Central memory CD4-positive, alpha-beta T cell (primary cell): Measurements from ENCODE around the gene SCAMP4.
"Not testable (repeated sequence)": the region's sequence is repeated elsewhere in the genome, so short reads cannot be mapped to it uniquely, and the experiment has no call there.

Source experiments
- DNase-seq: peaks from one replicate; pipeline ENCODE4 v3.0.0; 2022

The SCAMP4 gene

GRCh38 chr19:1884291-1884718 lies 20.9 kb upstream of the SCAMP4 start:
- DNase-seq = peak; percentile 56

- DNase-seq = no peak
Observed at GRCh38 chr19:1884719-1885334, 20.4 kb upstream of the SCAMP4 start.

GRCh38 chr19:1885398-1886119 lies 19.6 kb upstream of the SCAMP4 start, which contains the start of gene ABHD17A:
TSS of gene ABHD17A (minus strand) at chr19:1885496. CDS start at chr19:1881566, 3,930 bp downstream.
- peak; percentile 89 for DNase-seq

GRCh38 chr19:1886360-1886759 lies 18.8 kb upstream of the SCAMP4 start:
- not testable (repeated sequence) for DNase-seq

GRCh38 chr19:1888385-1888784 lies 16.8 kb upstream of the SCAMP4 start:
- no peak for DNase-seq

- DNase-seq = no peak
Observed at GRCh38 chr19:1889907-1890306, 15.3 kb upstream of the SCAMP4 start.

GRCh38 chr19:1893791-1894190 lies 11.4 kb upstream of the SCAMP4 start:
- DNase-seq = no peak

- no peak for DNase-seq
Observed at GRCh38 chr19:1896508-1896907, 8.7 kb upstream of the SCAMP4 start.

GRCh38 chr19:1901940-1902404 lies 3.2 kb upstream of the SCAMP4 start:
- DNase-seq = no peak

GRCh38 chr19:1902923-1903322 lies 2.3 kb upstream of the SCAMP4 start:
- no peak for DNase-seq

GRCh38 chr19:1904860-1905109 lies 414 bp upstream of the SCAMP4 start:
- DNase-seq = no peak

- DNase-seq = no peak
Observed at GRCh38 chr19:1905863-1906375, 720 bp downstream of the SCAMP4 start.

- DNase-seq = no peak
Observed at GRCh38 chr19:1906985-1907562, 1.9 kb downstream of the SCAMP4 start.

- no peak for DNase-seq
Observed at GRCh38 chr19:1907563-1908363, 2.6 kb downstream of the SCAMP4 start.

- DNase-seq = no peak
Observed at GRCh38 chr19:1908364-1908678, 3.1 kb downstream of the SCAMP4 start.

GRCh38 chr19:1909761-1910080 lies 4.5 kb downstream of the SCAMP4 start:
- DNase-seq = no peak

- DNase-seq = no peak
Observed at GRCh38 chr19:1910177-1910576, 5.0 kb downstream of the SCAMP4 start.

- no peak for DNase-seq
Observed at GRCh38 chr19:1911098-1911497, 5.9 kb downstream of the SCAMP4 start.

- no peak for DNase-seq
Observed at GRCh38 chr19:1911995-1912394, 6.8 kb downstream of the SCAMP4 start.

GRCh38 chr19:1912760-1913505 lies 7.7 kb downstream of the SCAMP4 start:
- DNase-seq = no peak

GRCh38 chr19:1913781-1914577 lies 8.8 kb downstream of the SCAMP4 start:
- DNase-seq = no peak

- no peak for DNase-seq
Observed at GRCh38 chr19:1914826-1915341, 9.7 kb downstream of the SCAMP4 start.
